ENCODE measurements around the gene DEPP1. TPM values are rescaled to one million over a fixed set of nuclear protein-coding genes. Genes with fewer than 3 reads are reported as not detected.

Gene DEPP1
- polyA plus RNA-seq, 2 of the 4 experiments (the other 2 are of a cell fraction): 0.46 to 0.92 TPM

DNA sequence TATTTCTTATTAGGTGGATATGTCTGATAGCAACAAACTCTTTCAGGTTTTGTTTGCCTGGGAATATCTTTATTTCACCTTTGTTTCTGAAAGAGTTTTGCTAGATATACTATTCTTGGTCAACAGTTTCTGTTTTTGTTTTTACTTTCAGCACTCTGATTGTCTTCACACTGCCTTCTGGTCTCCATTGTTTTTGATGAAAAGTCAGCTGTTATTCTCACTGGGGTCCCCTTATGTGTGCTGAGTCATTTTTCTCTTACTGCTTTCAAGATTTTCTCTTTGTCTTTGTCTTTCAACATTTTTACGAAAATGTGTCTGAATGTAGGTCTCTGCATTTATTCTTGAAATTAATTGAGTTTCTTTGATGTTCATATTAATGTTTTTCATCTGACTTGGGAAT is 34.3 kb downstream of the DEPP1 start:
- Histone ChIP-seq H3K9me3 (peaks cover 14% of the 10 kb centered on the region; the same call in 2 of the 3 replicates), H3K4me3 (no peak overlapping the region), H3K4me1 (peaks cover 7% of the 10 kb centered on the region; the same call in 1 of the 3 replicates), H3K4me2 (no peak overlapping the region), H3K27ac (no peak overlapping the region)
- DNase-seq (ENCODE audit: low read depth in 1 of 2, low spot score in 1 of 2): no peak
- ChIA-PET CTCF (interaction anchor here (0.7 to 1.3 kb wide), 3 partner anchors 8 to 19 kb away, joined by 3 to 8 read pairs (median 4); no protein-coding TSS in a partner anchor), POLR2A (no interaction called here)
- ATAC-seq: no peak
- WGBS (ENCODE audit: missing lambda C conversion rate): 0% methylated on average over 1 of the region's 1 CpG
- TF ChIP-seq HOXA7 (CRISPR knock-in tag; IDR thresholded peaks at IDR 0.05): no peak
- no peak for TF ChIP-seq JUNB (IDR thresholded peaks at IDR 0.05)
- TF ChIP-seq NR3C1 (IDR thresholded peaks at IDR 0.05): no peak
- no peak for TF ChIP-seq KDM5A (IDR thresholded peaks at IDR 0.05)
- no peak for TF ChIP-seq HDAC2 (IDR thresholded peaks at IDR 0.05)
- TF ChIP-seq HOXB5 (CRISPR knock-in tag; IDR thresholded peaks at IDR 0.05): no peak
- TF ChIP-seq EP300 (IDR thresholded peaks at IDR 0.05): no peak
- no peak for TF ChIP-seq ZSCAN20 (CRISPR knock-in tag; IDR thresholded peaks at IDR 0.05)
- TF ChIP-seq HEYL (CRISPR knock-in tag; IDR thresholded peaks at IDR 0.05): no peak
- TF ChIP-seq CHD4 (IDR thresholded peaks at IDR 0.05; ENCODE audit: borderline replicate concordance): no peak
- no peak for TF ChIP-seq MAZ (IDR thresholded peaks at IDR 0.05; ENCODE audit: borderline replicate concordance, low read depth, low read length)
- peak; percentile 7 for FAIRE-seq

DNA sequence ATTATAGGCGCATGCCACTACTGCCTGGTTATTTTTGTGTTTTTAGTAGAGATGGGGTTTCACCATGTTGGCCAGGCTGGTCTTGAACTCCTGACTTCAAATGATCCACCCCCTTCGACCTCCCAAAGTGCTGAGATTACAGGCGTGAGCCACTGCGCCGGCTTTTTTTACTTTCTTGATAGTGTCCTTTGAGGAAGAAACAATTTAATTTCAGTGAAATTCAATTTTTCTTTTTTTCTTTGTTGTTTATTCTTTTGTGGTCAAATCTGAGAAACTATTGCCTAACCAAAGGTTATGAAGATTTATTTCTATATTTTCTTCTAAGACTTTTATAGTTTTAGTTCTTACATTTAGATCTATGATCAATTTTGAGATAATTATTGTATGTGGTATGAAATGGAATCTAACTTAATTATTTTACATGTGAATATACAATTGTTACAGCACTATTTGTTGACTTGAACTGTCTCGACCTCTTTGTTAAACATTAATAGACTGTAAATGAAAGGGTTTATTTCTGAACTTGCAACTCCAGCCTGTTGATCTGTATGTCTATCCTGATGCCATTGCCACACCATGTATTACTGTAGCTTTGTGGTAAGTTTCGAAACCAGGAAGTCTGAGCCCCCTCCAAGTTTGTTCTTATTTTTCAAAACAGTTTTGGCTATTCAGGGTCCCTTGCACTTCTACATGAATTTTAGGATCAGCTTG is 38.8 kb downstream of the DEPP1 start:
- no peak overlapping the region for H3K4me3 ChIP-seq
- FAIRE-seq (no peak), ATAC-seq (no peak), DNase-seq (ENCODE audit: low read depth in 1 of 2, low spot score in 1 of 2) (peak in 1 of 2 experiments; percentile 29)
- TF ChIP-seq, protein P1, sequence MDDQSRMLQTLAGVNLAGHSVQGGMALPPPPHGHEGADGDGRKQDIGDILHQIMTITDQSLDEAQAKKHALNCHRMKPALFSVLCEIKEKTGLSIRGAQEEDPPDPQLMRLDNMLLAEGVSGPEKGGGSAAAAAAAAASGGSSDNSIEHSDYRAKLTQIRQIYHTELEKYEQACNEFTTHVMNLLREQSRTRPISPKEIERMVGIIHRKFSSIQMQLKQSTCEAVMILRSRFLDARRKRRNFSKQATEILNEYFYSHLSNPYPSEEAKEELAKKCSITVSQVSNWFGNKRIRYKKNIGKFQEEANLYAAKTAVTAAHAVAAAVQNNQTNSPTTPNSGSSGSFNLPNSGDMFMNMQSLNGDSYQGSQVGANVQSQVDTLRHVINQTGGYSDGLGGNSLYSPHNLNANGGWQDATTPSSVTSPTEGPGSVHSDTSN (IDR thresholded peaks at IDR 0.05): no peak
- TF ChIP-seq CEBPB (IDR thresholded peaks at IDR 0.05): 0 out of 4 replicates have a peak, but pooled peaks of 1 of the 2 experiments have one; percentile 5
- CTCF ChIA-PET: interaction anchor here (3.2 kb wide), 1 partner anchor 8 kb away, joined by 14 read pairs; no protein-coding TSS in a partner anchor
- peaks cover 8% of the 10 kb centered on the region; the same call in 2 of the 3 replicates for H3K9me3 ChIP-seq
- 58% methylated on average over 7 of the region's 7 CpGs for WGBS (ENCODE audit: missing lambda C conversion rate)
- H3K4me1 ChIP-seq: peaks cover 7% of the 10 kb centered on the region; the same call in 1 of the 3 replicates
- H3K27ac ChIP-seq: no peak overlapping the region
- peak overlapping the region; percentile 17; the same call in 1 of the 3 replicates for H3K4me2 ChIP-seq
- POLR2A ChIA-PET: no interaction called here

GRCh38 chr10:44938956-44939355 is 39.7 kb downstream of the DEPP1 start:
- ChIA-PET POLR2A (no interaction called here), CTCF (no interaction called here)
- H3K9me3 ChIP-seq: no peaks in the 10 kb centered on the region; the same call in 2 of the 3 replicates
- no peak overlapping the region for H3K27ac ChIP-seq
- DNase-seq (ENCODE audit: low read depth in 1 of 2, low spot score in 1 of 2): no peak
- FAIRE-seq: no peak
- no peak overlapping the region for H3K4me3 ChIP-seq
- H3K4me1 ChIP-seq: peaks cover 7% of the 10 kb centered on the region; the same call in 1 of the 3 replicates
- TF ChIP-seq ESRRA (IDR thresholded peaks at IDR 0.05; ENCODE audit: borderline replicate concordance, low read length) (no peak), MAFK (IDR thresholded peaks at IDR 0.05; ENCODE audit: partially characterized antibody) (peak; percentile 63)
- no peak overlapping the region for H3K4me2 ChIP-seq
- 95% methylated on average over 7 of the region's 7 CpGs for WGBS (ENCODE audit: missing lambda C conversion rate)
- ATAC-seq: no peak

DNA sequence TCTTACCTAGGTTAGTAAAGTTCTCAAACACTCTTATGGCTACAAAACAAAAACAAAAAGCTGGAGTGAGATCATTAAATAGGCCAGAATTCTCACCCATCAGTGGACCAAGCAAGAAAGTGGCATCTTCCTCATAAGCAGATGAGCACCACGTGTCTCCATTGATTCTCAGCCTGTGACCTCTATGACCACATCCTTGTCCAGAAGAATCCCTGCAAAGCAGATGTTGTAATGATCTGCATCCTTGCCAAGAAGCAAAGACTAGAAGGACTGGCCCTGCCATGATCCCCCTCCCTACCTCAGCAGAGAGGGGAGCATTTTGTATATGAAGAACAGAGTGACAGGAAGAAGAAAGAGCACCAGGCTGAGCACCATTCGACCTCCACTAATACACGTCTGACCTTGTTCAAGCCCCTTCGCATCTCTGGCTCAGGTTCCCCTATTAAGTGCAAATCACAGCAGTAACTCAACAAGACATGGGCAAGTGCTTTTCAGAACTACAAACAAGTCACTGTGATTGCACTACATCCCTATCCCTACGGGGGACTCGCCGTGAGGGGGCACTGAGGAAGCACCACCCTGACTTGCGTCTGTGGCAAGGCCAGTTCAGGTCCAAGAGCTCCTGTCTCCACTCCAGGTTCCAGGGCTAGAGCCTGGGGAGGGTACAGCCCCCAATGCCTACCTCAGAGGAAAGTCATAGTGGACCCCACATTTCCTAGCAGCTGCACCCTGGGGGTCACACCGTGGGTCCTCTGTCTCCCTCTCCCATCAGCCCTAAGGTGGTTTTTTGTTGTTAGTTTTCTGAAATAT is 41.2 kb downstream of the DEPP1 start:
- Histone ChIP-seq H3K4me1 (peaks cover 7% of the 10 kb centered on the region; the same call in 1 of the 3 replicates), H3K27ac (no peak overlapping the region), H3K4me2 (no peak overlapping the region), H3K4me3 (no peak overlapping the region), H3K9me3 (no peaks in the 10 kb centered on the region)
- TF ChIP-seq RARB (CRISPR knock-in tag; IDR thresholded peaks at IDR 0.05) (no peak), CBX2 (IDR thresholded peaks at IDR 0.05; ENCODE audit: borderline replicate concordance, low read depth) (no peak), CHD4 (IDR thresholded peaks at IDR 0.05; ENCODE audit: borderline replicate concordance) (no peak), PHF8 (IDR thresholded peaks at IDR 0.05; ENCODE audit: borderline replicate concordance, low read depth) (no peak), HOXB5 (CRISPR knock-in tag; IDR thresholded peaks at IDR 0.05) (no peak), ZC3H11A (IDR thresholded peaks at IDR 0.05) (no peak), NR3C1 (IDR thresholded peaks at IDR 0.05) (no peak), RNF2 (IDR thresholded peaks at IDR 0.05; ENCODE audit: borderline replicate concordance, low read depth) (no peak), ZSCAN20 (CRISPR knock-in tag; IDR thresholded peaks at IDR 0.05) (no peak), RCOR1 (IDR thresholded peaks at IDR 0.05; ENCODE audit: low read depth, low read length) (no peak), EP300 (IDR thresholded peaks at IDR 0.05) (no peak), BHLHE40 (IDR thresholded peaks at IDR 0.05; ENCODE audit: low read depth, low read length) (no peak), HES2 (IDR thresholded peaks at IDR 0.05) (no peak), HEYL (CRISPR knock-in tag; IDR thresholded peaks at IDR 0.05) (no peak)
- DNase-seq (ENCODE audit: low read depth in 1 of 2, low spot score in 1 of 2) (no peak), FAIRE-seq (no peak), ATAC-seq (no peak)
- ChIA-PET POLR2A (no interaction called here), CTCF (interaction anchor here (0.7 kb wide), 2 partner anchors 59 to 1095 kb away, joined by 3 read pairs; no protein-coding TSS in a partner anchor)
- 72% methylated on average over 9 of the region's 9 CpGs for WGBS (ENCODE audit: missing lambda C conversion rate)
